HG03025 (cell line): ENCODE measurements around the gene CD151.

ENCODE experiments used
- ATAC-seq: cut with Tn5 transposase; IDR thresholded peaks from one replicate; pipeline ENCODE4 v1.9.1; 2021; ENCODE audit warnings: mild to moderate bottlenecking, moderate library complexity; ENCODE audit not compliant: unreplicated experiment, low FRiP score

Gene CD151

DNA sequence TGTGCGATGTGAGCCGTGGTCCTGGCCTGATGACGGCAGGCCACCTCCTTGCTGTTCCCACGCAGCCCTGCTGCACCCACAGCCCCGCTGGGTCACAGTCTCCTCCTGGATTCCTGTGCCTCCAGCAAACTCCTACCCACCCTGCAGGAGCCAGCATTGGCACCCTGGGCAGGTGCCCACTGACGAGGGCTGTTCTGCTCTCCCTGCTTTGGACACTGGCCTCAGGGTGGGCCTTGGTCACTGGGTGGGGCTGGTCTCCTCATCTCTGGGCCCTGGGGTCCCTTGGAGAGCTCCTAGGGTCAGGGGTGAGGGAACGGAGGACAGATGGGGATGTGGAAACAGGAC is 22.6 kb downstream of the CD151 start:
- ATAC-seq, result no peak

- no peak for ATAC-seq
These were observed 23.0 kb downstream of the CD151 start for GRCh38 chr11:855796-856195.

DNA sequence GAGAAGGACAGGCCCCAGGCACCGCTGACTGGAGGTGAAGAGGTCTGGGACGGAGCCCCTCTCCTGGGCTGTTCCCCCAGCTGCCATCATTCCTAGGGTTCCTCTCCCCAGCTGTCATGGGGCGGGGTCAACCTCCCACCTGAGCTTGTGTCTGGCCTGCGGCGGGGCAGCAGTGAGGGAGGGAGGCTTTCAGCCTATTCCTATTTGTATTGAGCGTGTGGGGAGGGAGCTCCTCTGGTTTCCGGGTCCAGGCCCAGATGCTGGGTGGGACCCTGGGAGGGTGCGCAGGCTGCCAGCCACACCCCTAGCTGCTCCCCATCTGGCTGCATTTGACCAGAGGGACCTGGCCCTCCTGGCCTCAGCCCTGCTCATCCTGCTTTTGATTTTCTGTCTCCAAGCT is 23.6 kb downstream of the CD151 start:
- ATAC-seq, result no peak

- ATAC-seq, result no peak
These were observed 25.5 kb downstream of the CD151 start for GRCh38 chr11:858053-858761.

DNA sequence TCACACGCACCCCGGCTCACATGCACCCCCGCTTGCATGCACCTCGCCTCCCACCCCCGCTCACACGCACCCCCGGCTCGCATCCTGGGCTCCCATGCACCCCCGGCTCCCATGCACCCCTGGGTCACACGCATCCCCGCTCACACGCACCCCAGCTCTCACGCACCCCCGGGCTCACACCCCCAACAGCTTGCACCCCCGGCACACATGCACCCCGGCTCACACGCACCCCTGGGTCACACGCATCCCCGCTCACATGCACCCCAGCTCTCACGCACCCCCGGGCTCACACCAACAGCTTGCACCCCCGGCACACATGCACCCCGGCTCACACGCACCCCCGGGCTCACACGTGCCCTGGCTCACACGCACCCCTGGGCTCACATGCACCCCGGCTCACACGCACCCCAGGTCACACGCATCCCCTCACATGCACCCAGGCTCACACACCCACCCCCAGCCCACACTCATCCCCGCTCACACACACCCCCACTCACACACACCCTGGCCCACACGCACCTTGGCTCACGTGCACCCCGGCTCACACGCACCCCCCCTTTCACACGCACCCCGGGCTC is 26.1 kb downstream of the CD151 start:
- ATAC-seq, result no peak

GRCh38 chr11:859394-860131 is 26.8 kb downstream of the CD151 start:
- ATAC-seq, result no peak

- ATAC-seq, result no peak
These were observed 27.7 kb downstream of the CD151 start for GRCh38 chr11:860234-861104.

DNA sequence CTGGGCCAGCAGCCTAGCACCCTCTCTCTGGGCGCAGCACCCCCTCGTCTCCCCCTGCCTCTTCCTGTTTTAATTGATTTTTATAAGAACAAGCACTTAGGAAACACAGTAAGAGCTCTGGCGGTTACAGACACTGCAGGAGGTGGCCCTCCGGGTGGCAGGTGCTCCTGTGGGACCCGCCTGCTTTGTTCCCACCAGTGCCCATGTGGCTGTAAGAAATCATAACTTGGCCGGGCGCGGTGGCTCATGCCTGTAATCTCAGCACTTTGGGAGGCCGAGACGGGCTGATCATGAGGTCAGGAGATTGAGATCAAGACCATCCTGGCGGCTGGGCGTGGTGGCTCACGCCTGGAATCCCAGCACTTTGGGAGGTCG is 28.3 kb downstream of the CD151 start:
- ATAC-seq, result no peak

DNA sequence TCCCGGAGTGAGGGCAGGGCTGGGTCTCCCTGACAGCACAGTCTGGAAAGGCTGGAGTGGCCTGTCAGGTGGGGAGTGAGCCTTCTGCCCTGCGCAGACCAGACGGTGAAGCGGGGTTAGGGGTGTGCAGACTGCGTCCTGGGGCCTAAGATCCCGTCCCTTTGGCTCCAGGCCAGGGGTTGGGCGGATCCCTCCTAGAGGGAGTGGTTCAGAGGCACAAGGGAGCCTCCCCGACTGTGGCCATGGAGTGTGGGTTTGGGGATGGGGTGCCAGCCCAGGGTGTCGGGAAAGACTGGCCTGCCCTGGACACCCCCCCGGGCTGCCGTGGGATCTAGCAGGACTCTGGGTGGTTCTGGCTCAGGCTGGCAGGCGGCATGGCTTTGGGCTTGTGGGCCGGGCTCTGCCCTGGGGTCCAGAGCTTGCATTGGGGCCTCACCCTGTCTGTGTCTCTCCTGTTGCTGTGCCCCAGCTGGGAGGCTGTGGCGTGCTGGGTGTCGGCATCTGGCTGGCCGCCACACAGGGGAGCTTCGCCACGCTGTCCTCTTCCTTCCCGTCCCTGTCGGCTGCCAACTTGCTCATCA is 29.4 kb downstream of the CD151 start:
- no peak for ATAC-seq

DNA sequence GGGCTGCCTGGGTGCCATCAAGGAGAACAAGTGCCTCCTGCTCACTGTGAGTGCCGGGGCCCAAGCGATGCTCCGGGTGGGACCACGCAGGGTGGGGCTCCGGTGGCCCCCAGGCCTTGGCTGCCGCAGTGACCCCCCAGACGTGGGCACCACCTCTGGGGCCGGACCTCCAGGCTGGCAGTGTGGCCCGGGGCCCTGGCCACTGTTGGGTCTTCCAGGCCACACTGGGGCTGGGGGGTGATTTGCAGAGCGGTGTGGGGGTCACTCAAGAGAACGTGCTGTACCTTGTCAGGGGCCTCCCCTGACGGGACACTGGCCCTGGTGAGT is 29.9 kb downstream of the CD151 start:
- ATAC-seq, result no peak

DNA sequence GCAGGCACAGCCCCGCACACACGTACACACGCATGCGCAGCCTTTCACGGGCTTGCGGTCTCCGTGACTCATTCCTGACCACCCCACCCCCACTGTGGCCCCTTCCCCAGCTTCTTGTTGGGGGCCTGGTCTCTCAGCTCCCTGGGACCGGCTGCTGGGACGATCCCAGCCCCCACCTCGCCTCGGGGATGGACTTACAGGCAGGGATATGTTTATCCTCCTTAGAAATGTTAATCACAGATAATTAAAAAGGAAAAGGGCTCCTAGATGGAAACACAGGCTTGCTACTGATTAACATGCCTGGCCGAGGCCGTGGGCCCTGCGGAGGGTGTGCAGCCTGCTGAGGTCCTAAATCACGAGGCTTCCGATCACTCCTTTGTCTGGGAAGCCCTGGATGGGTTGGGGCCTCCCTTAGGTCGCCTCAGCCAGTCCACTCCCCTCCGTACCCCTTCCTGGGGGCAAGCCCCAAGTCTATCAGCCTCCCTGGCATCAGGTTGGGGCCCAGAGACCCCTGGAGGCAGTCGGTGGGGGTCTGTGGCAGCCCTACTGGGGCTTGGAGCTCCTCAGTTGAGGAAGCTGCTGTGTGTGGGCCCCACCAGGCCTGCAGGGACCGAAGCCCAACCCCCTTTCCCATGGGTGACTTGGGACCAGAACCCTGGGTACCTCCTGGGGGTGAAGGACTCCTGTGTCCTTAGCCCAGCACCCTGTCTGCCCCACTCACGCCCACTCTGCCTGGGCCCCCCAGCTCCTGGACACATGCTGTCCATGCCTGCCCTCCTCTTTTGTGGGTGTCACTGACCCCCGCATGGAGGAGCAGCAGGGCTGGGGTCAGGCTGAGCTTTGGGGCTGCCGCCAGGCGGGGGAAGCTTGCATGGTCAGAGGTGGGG is 30.5 kb downstream of the CD151 start:
- no peak for ATAC-seq

- no peak for ATAC-seq
These were observed 31.4 kb downstream of the CD151 start for GRCh38 chr11:863910-864827.

- ATAC-seq, result no peak
These were observed 32.1 kb downstream of the CD151 start for GRCh38 chr11:864898-865297.

DNA sequence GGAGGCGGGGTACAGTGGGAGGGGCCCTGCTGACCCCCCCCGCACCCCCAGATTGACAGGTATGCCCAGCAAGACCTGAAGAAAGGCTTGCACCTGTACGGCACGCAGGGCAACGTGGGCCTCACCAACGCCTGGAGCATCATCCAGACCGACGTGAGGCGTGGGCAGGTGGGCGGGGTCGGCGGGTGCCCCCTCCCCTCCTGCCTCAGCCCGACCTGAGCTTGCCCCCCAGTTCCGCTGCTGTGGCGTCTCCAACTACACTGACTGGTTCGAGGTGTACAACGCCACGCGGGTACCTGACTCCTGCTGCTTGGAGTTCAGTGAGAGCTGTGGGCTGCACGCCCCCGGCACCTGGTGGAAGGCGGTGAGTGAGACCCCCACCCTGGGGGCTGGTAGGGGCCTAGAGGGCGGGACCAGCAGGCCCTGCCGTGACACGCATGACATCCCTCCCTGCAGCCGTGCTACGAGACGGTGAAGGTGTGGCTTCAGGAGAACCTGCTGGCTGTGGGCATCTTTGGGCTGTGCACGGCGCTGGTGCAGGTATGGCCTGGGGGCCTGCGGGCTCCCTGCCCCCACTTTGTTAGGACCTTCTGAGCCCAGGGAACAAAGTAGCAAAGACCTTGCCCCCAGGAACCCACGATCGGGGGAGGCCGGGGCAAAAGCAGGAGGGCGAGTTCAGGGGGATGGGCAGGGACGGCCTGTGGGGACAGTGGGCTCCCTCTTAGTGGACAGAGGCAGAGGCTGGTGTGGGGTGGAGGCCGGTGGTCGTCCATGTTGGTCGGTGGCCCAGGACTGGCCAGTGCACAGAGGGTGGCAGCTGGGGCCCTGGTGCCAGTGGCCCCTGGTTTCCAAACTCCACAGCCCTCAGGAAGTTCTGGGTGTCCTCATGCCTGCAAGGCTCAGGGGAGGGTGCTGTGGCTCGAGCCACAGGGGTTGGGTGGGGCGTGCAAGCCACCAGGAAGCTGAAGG is 33.0 kb downstream of the CD151 start:
- no peak for ATAC-seq

DNA sequence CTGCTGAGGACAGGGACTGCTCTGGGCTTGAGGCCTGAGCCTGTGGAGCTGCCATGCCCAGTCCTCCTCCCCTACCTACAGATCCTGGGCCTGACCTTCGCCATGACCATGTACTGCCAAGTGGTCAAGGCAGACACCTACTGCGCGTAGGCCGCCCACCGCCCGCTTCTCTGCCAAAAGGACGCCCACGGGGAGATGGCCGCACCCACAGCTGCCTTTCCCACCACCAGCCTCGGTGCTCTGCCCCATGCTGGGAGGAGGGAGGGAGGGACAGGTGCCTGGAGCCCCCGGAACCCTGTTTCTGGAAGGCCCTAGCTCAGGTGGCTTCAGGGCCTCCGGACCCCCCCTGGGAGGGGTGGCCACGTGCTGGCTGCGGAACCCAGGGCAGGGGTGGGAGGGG is 33.7 kb downstream of the CD151 start:
- no peak for ATAC-seq

DNA sequence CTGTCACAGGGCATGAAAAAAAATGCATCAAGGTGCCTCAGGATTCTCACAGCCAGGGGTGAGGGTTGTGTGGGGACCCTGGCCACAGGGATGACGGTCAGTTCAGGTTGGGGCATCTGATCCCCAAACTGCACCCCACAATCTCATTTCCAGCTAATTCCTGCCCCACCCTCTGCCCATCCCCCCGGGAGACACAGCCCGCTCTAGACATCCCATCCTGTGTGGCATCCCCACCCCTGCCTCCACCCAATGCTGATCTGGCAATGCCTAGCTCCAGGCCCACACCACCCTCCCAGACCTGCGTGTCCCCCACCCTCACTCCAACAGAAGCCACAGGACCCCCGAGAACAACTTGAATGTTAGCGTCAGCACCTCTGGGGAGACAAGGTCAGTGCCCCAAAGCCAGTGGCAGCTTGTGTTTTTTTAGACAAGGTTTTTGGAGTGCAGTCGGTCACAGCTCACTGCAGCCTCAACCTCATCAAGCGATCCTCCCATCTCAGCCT is 35.2 kb downstream of the CD151 start:
- ATAC-seq, result no peak

- no peak for ATAC-seq
These were observed 35.6 kb downstream of the CD151 start for GRCh38 chr11:868394-868793.

DNA sequence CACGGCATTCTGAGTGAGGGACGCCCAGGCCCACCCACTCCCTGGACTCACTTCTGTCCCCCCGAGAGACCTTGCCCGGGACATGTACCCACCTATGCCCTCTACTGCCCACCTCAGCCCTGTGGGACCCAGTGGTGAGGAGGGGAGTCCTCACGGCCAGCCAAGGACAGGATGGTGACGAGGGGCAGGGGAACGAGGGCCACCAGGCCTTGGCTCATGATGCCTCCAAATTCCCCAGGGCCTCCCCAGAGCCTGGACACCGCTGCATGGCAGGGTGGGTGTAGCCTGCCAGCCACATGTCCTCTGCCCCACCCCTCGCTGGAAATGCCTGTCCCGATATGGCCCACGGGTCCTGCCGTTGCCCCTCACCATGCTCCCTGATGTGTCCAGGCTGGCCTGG is 36.0 kb downstream of the CD151 start:
- no peak for ATAC-seq
